Naive B cell (primary cell): Measurements from ENCODE around the gene HMG20A. TPM values are rescaled to one million over a fixed set of nuclear protein-coding genes. Genes with fewer than 3 reads are reported as not detected.

Experiments
- ATAC-seq, 2 donors: fragments of 150-1000 bp; cut with Tn5 transposase; 2 replicates each; pipeline ENCODE4 v1.10.0; 2021; ENCODE audit warnings: low read depth in 2 of 2, mild to moderate bottlenecking in 2 of 2, moderate library complexity in 2 of 2
- DNase-seq: peaks from one replicate; pipeline ENCODE4 v3.0.0; 2022
- H3K27ac Mint-ChIP-seq, 6 donors: one replicate each; pipeline ENCODE4 v1.8.0; 2020 to 2022; ENCODE audit warnings: mild to moderate bottlenecking in 6 of 6, mixed read lengths in 6 of 6, moderate library complexity in 5 of 6, inconsistent platforms in 2 of 6
- H3K27me3 Mint-ChIP-seq, 3 donors: one replicate each; pipeline ENCODE4 v1.8.0; 2021 to 2022; ENCODE audit warnings: mixed read lengths in 3 of 3, mild to moderate bottlenecking in 1 of 3
- H3K36me3 Mint-ChIP-seq, 2 donors: one replicate each; pipeline ENCODE4 v1.8.0; 2020 to 2022; ENCODE audit warnings: mixed read lengths in 2 of 2, inconsistent platforms in 1 of 2, mild to moderate bottlenecking in 1 of 2
- H3K4me1 Mint-ChIP-seq, 3 donors: one replicate each; pipeline ENCODE4 v1.8.0; 2020 to 2022; ENCODE audit warnings: mixed read lengths in 3 of 3, inconsistent platforms in 1 of 3, mild to moderate bottlenecking in 1 of 3, moderate library complexity in 1 of 3
- H3K4me3 Mint-ChIP-seq, 8 donors: one replicate each; pipeline ENCODE4 v1.8.0; 2020 to 2022; ENCODE audit warnings: mild to moderate bottlenecking in 8 of 8, mixed read lengths in 8 of 8, moderate library complexity in 8 of 8, inconsistent platforms in 2 of 8
- H3K9me3 Mint-ChIP-seq, 7 donors: one replicate each; pipeline ENCODE4 v1.8.0; 2020 to 2022; ENCODE audit warnings: mixed read lengths in 7 of 7, mild to moderate bottlenecking in 5 of 7, inconsistent platforms in 2 of 7, moderate library complexity in 1 of 7
- polyA plus RNA-seq, 6 donors: library from polyadenylated mRNA; unstranded; fragments of 300-500 nt; fragmentation: Illumina TruSeq; gene quantifications; one replicate each; pipeline ENCODE4 v1.2.3, GENCODE V29; 2021; ENCODE audit warnings: low read depth in 6 of 6

The HMG20A gene
- polyA plus RNA-seq, 6 donors from 2014 or later: 32.4 to 55.8 (median 41.0) TPM

GRCh38 chr15:77504871-77505270 lies 84.2 kb downstream of the HMG20A start:
- no peaks in the 10 kb centered on the region for H3K9me3 Mint-ChIP-seq
- no peaks in the 10 kb centered on the region for H3K36me3 Mint-ChIP-seq
- no peak for ATAC-seq
- no peaks in the 10 kb centered on the region for H3K27me3 Mint-ChIP-seq
- H3K4me3 Mint-ChIP-seq: no peak overlapping the region
- peaks cover 24 to 32% (median 26%) of the 10 kb centered on the region in 3 donors for H3K4me1 Mint-ChIP-seq
- DNase-seq: no peak
- H3K27ac Mint-ChIP-seq: no peak overlapping the region

GRCh38 chr15:77505556-77505955 lies 84.9 kb downstream of the HMG20A start:
- no peaks in the 10 kb centered on the region for H3K27me3 Mint-ChIP-seq
- peaks cover 24 to 34% (median 26%) of the 10 kb centered on the region in 3 donors for H3K4me1 Mint-ChIP-seq
- ATAC-seq: no peak
- H3K27ac Mint-ChIP-seq: no peak overlapping the region
- no peaks in the 10 kb centered on the region for H3K36me3 Mint-ChIP-seq
- H3K4me3 Mint-ChIP-seq: no peak overlapping the region
- no peaks in the 10 kb centered on the region for H3K9me3 Mint-ChIP-seq
- no peak for DNase-seq

- peak overlapping the region in 1 of 8 donors; percentile 29 for H3K4me3 Mint-ChIP-seq
- H3K27me3 Mint-ChIP-seq: no peaks in the 10 kb centered on the region
- H3K36me3 Mint-ChIP-seq: no peaks in the 10 kb centered on the region
- ATAC-seq (no peak), DNase-seq (no peak)
- peaks cover 24 to 34% (median 26%) of the 10 kb centered on the region in 3 donors for H3K4me1 Mint-ChIP-seq
- H3K27ac Mint-ChIP-seq: no peak overlapping the region
- peaks cover 0 to 2% (median 0%) of the 10 kb centered on the region in 7 donors for H3K9me3 Mint-ChIP-seq
Observed at GRCh38 chr15:77506311-77507142, 85.8 kb downstream of the HMG20A start.

GRCh38 chr15:77507143-77507897 lies 86.6 kb downstream of the HMG20A start:
- peaks cover 0 to 5% (median 0%) of the 10 kb centered on the region in 7 donors for H3K9me3 Mint-ChIP-seq
- no peaks in the 10 kb centered on the region for H3K36me3 Mint-ChIP-seq
- peak overlapping the region in 5 of 6 donors; percentile 2 to 92 (median 53) for H3K27ac Mint-ChIP-seq
- H3K4me3 Mint-ChIP-seq: peak overlapping the region in 7 of 8 donors; percentile 3 to 77 (median 51)
- DNase-seq (no peak), ATAC-seq (peak in 1 of 2 donors; percentile 33)
- H3K27me3 Mint-ChIP-seq: no peaks in the 10 kb centered on the region
- H3K4me1 Mint-ChIP-seq: peaks cover 24 to 34% (median 26%) of the 10 kb centered on the region in 3 donors

GRCh38 chr15:77507911-77508310 lies 87.2 kb downstream of the HMG20A start:
- Mint-ChIP-seq H3K27me3 (no peaks in the 10 kb centered on the region), H3K9me3 (peaks cover 0 to 5% (median 0%) of the 10 kb centered on the region in 7 donors), H3K4me1 (peaks cover 24 to 34% (median 26%) of the 10 kb centered on the region in 3 donors), H3K36me3 (no peaks in the 10 kb centered on the region), H3K4me3 (peak overlapping the region in 5 of 8 donors; percentile 42 to 77 (median 52)), H3K27ac (peak overlapping the region in 3 of 6 donors; percentile 2 to 92 (median 42))
- peak in 1 of 2 donors; percentile 14 for ATAC-seq
- DNase-seq: no peak

GRCh38 chr15:77508541-77509243 lies 88.0 kb downstream of the HMG20A start:
- no peak for DNase-seq
- peak in 1 of 2 donors; percentile 37 for ATAC-seq
- no peaks in the 10 kb centered on the region for H3K27me3 Mint-ChIP-seq
- peak overlapping the region in 7 of 8 donors; percentile 12 to 82 (median 55) for H3K4me3 Mint-ChIP-seq
- H3K9me3 Mint-ChIP-seq: peaks cover 0 to 6% (median 0%) of the 10 kb centered on the region in 7 donors
- H3K4me1 Mint-ChIP-seq: peaks cover 24 to 34% (median 26%) of the 10 kb centered on the region in 3 donors
- H3K27ac Mint-ChIP-seq: peak overlapping the region in 3 of 6 donors; percentile 9 to 64 (median 14)
- H3K36me3 Mint-ChIP-seq: no peaks in the 10 kb centered on the region

- Mint-ChIP-seq H3K27me3 (no peaks in the 10 kb centered on the region), H3K27ac (peak overlapping the region in 1 of 6 donors; percentile 49), H3K4me1 (peaks cover 24 to 34% (median 26%) of the 10 kb centered on the region in 3 donors), H3K4me3 (peak overlapping the region in 2 of 8 donors; percentile 10 to 50), H3K9me3 (peaks cover 0 to 6% (median 0%) of the 10 kb centered on the region in 7 donors), H3K36me3 (no peaks in the 10 kb centered on the region)
- no peak for ATAC-seq
- no peak for DNase-seq
Observed at GRCh38 chr15:77510066-77511057, 89.7 kb downstream of the HMG20A start.

- ATAC-seq (no peak), DNase-seq (no peak)
- peaks cover 0 to 6% (median 0%) of the 10 kb centered on the region in 7 donors for H3K9me3 Mint-ChIP-seq
- no peak overlapping the region for H3K27ac Mint-ChIP-seq
- H3K36me3 Mint-ChIP-seq: no peaks in the 10 kb centered on the region
- H3K4me1 Mint-ChIP-seq: peaks cover 24 to 29% (median 25%) of the 10 kb centered on the region in 3 donors
- no peak overlapping the region for H3K4me3 Mint-ChIP-seq
- H3K27me3 Mint-ChIP-seq: no peaks in the 10 kb centered on the region
Observed at GRCh38 chr15:77511869-77512268, 91.2 kb downstream of the HMG20A start.

- DNase-seq: no peak
- Mint-ChIP-seq H3K9me3 (peaks cover 0 to 6% (median 0%) of the 10 kb centered on the region in 7 donors), H3K4me1 (peaks cover 11 to 15% (median 12%) of the 10 kb centered on the region in 3 donors), H3K27me3 (no peaks in the 10 kb centered on the region), H3K36me3 (no peaks in the 10 kb centered on the region), H3K4me3 (no peak overlapping the region), H3K27ac (peak overlapping the region in 1 of 6 donors; percentile 18)
- no peak for ATAC-seq
Observed at GRCh38 chr15:77513226-77513625, 92.5 kb downstream of the HMG20A start.

GRCh38 chr15:77514641-77515402 lies 94.1 kb downstream of the HMG20A start:
- Mint-ChIP-seq H3K27ac (peak overlapping the region in 1 of 6 donors; percentile 58), H3K9me3 (peaks cover 0 to 6% (median 0%) of the 10 kb centered on the region in 7 donors), H3K27me3 (no peaks in the 10 kb centered on the region), H3K4me3 (no peak overlapping the region), H3K4me1 (peaks cover 0 to 2% (median 0%) of the 10 kb centered on the region in 3 donors), H3K36me3 (no peaks in the 10 kb centered on the region)
- ATAC-seq (no peak), DNase-seq (no peak)

- ATAC-seq: no peak
- H3K27ac Mint-ChIP-seq: peak overlapping the region in 1 of 6 donors; percentile 91
- no peaks in the 10 kb centered on the region for H3K27me3 Mint-ChIP-seq
- no peak for DNase-seq
- H3K36me3 Mint-ChIP-seq: no peaks in the 10 kb centered on the region
- H3K4me3 Mint-ChIP-seq: no peak overlapping the region
- no peaks in the 10 kb centered on the region for H3K4me1 Mint-ChIP-seq
- peaks cover 0 to 6% (median 0%) of the 10 kb centered on the region in 7 donors for H3K9me3 Mint-ChIP-seq
Observed at GRCh38 chr15:77515613-77516012, 94.9 kb downstream of the HMG20A start.
